A673 (cell line): Measurements from ENCODE around the gene RAB27B. TPM values are rescaled to one million over a fixed set of nuclear protein-coding genes. Genes with fewer than 3 reads are reported as not detected.

ENCODE experiments used
- BruUV-seq: library from RNA; stranded (reverse); fragments of 400-500 nt; replicated peaks from 2 replicates; lab custom pipeline; 2021; lab: Mats Ljungman, UMichigan
- CTCF ChIA-PET: fragments of 300-600 bp; sonication (Branson Sonifier 250); formaldehyde crosslinking; loops from one replicate; lab custom pipeline; 2022; ENCODE audit warnings: antibody characterized with exemption; lab: Charles Lee
- POLR2A ChIA-PET: fragments of 300-600 bp; sonication (Branson Sonifier 250); formaldehyde crosslinking; loops from one replicate; lab custom pipeline; 2022; ENCODE audit warnings: antibody characterized with exemption; ENCODE audit not compliant: low non-redundant PET; lab: Charles Lee
- DNase-seq: peaks from one replicate; pipeline ENCODE4 v3.0.0-alpha.2; 2015; ENCODE audit warnings: low spot score
- H3K27ac ChIP-seq: fragments of 200-600 bp; sonication (generic); 2 replicates; pipeline ENCODE4 v1.5.1; 2016; ENCODE audit warnings: mixed run types, low read depth, mild to moderate bottlenecking, mixed read lengths, antibody characterized with exemption, low read length; ENCODE audit not compliant: poor library complexity, severe bottlenecking
- H3K27me3 ChIP-seq: fragments of 200-600 bp; sonication (generic); replicated peaks from 2 replicates; pipeline ENCODE4 v1.6.1; 2017; ENCODE audit warnings: mixed run types, low read depth, mild to moderate bottlenecking, mixed read lengths, antibody characterized with exemption, low read length; ENCODE audit not compliant: insufficient read depth, poor library complexity
- H3K36me3 ChIP-seq: fragments of 200-600 bp; sonication (generic); 2 replicates; pipeline ENCODE4 v1.6.1; 2016; ENCODE audit warnings: mixed run types, mild to moderate bottlenecking, mixed read lengths, antibody characterized with exemption, low read length; ENCODE audit not compliant: insufficient read depth, poor library complexity, severe bottlenecking
- H3K4me1 ChIP-seq: fragments of 200-600 bp; sonication (generic); 2 replicates; pipeline ENCODE4 v1.6.1; 2017; ENCODE audit warnings: mixed run types, mild to moderate bottlenecking, mixed read lengths, antibody characterized with exemption, low read length; ENCODE audit not compliant: insufficient read depth, poor library complexity, severe bottlenecking
- H3K4me3 ChIP-seq: fragments of 200-600 bp; sonication (generic); 2 replicates; pipeline ENCODE4 v1.5.1; 2016; ENCODE audit warnings: low read depth, mixed run types, mild to moderate bottlenecking, mixed read lengths, low read length; ENCODE audit not compliant: poor library complexity, severe bottlenecking
- H3K9me3 ChIP-seq: fragments of 200-600 bp; sonication (generic); 2 replicates; pipeline ENCODE4 v1.6.1; 2016; ENCODE audit warnings: mixed run types, low read depth, mild to moderate bottlenecking, mixed read lengths, antibody characterized with exemption, low read length; ENCODE audit not compliant: poor library complexity, severe bottlenecking
- CTCF ChIP-seq: fragments of 300-800, 200-600 bp; sonication (generic); conservative IDR thresholded peaks from 2 replicates; pipeline ENCODE4 v1.5.1; 2017; ENCODE audit warnings: low read depth, mild to moderate bottlenecking, antibody characterized with exemption, low read length, moderate library complexity, mixed read lengths
- EZH2 ChIP-seq: fragments of 200-600 bp; sonication (generic); IDR thresholded peaks from 2 replicates; pipeline ENCODE4 v1.6.1; 2017; ENCODE audit warnings: borderline replicate concordance, low read depth, mild to moderate bottlenecking, mixed read lengths, antibody characterized with exemption, low read length; ENCODE audit not compliant: poor library complexity, severe bottlenecking
- intact Hi-C: fragments of 100-400 bp; cut with micrococcal nuclease; formaldehyde crosslinking; loops from one replicate; pipeline ENCODE4 v1.10.0; 2022; ENCODE audit not compliant: unreplicated experiment
- total RNA-seq: library from RNA; stranded (reverse); gene quantifications from 2 replicates; pipeline ENCODE4 v1.2.3, GENCODE V29; 2021

RAB27B gene
- total RNA-seq, 1 experiment from 2014 or later = not detected

GRCh38 chr18:54880395-54881105 lies 52.3 kb downstream of the RAB27B start:
- Histone ChIP-seq H3K36me3 (no peaks in the 10 kb centered on the region), H3K9me3 (no peaks in the 10 kb centered on the region), H3K27ac (no peak overlapping the region), H3K4me1 (no peaks in the 10 kb centered on the region), H3K27me3 (peaks cover 71% of the 10 kb centered on the region), H3K4me3 (no peak overlapping the region)
- no peak for TF ChIP-seq EZH2
- TF ChIP-seq CTCF = no peak
- ChIA-PET POLR2A (no interaction called here), CTCF (no interaction called here)
- DNase-seq = no peak
- intact Hi-C loops = no loop called here
- no TSS peak for BruUV-seq

DNA sequence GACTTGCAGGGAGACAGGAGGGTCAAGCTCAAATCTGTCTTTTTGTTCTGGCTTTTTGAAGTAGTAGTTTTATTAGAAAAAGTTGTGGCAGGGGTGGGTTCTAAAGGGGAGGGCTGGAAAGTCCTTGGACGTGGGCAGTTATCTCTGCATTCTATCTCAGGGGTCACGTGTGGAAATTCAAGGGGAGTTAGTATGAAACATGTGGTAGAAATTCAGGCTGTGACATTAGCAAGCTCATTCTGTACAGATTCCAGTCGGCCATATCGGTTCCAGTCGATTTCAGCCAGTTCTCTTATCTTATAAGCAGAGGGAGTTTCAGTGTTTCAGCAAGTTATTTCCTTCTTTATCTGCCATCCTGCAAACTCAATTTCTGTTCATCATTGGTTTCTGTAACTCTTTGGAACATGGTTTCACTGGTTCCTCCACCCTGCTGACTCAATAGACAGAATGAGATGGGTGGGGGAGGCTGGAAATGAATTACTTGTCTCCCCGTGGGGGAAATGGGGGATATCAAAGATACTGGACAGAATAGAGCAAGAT lies 53.0 kb downstream of the RAB27B start:
- no peaks in the 10 kb centered on the region for H3K9me3 ChIP-seq
- peaks cover 71% of the 10 kb centered on the region for H3K27me3 ChIP-seq
- no peak for TF ChIP-seq CTCF
- no peak for TF ChIP-seq EZH2
- ChIA-PET POLR2A (no interaction called here), CTCF (no interaction called here)
- intact Hi-C loops = no loop called here
- H3K4me3 ChIP-seq = no peak overlapping the region
- H3K27ac ChIP-seq = no peak overlapping the region
- H3K4me1 ChIP-seq = no peaks in the 10 kb centered on the region
- DNase-seq = no peak
- H3K36me3 ChIP-seq = no peaks in the 10 kb centered on the region
- no TSS peak for BruUV-seq

- intact Hi-C loops = no loop called here
- no peak for DNase-seq
- H3K4me3 ChIP-seq = no peak overlapping the region
- H3K4me1 ChIP-seq = no peaks in the 10 kb centered on the region
- no peaks in the 10 kb centered on the region for H3K36me3 ChIP-seq
- BruUV-seq = no TSS peak
- peaks cover 70% of the 10 kb centered on the region for H3K27me3 ChIP-seq
- H3K27ac ChIP-seq = no peak overlapping the region
- ChIA-PET CTCF (no interaction called here), POLR2A (no interaction called here)
- TF ChIP-seq CTCF = no peak
- TF ChIP-seq EZH2 = no peak
- H3K9me3 ChIP-seq = no peaks in the 10 kb centered on the region
Measured at GRCh38 chr18:54882318-54882717, 54.0 kb downstream of the RAB27B start.
